HL-60 (cell line): ENCODE measurements around the gene DOC2A.

Experiments used
- POLR2AphosphoS5 ChIP-seq: IDR thresholded peaks from 2 replicates; pipeline ENCODE4 v1.6.1; 2012; ENCODE audit warnings: low read depth
- SPI1 ChIP-seq: IDR thresholded peaks from 2 replicates; pipeline ENCODE4 v1.6.1; 2012; ENCODE audit warnings: low read depth, mild to moderate bottlenecking, borderline replicate concordance
- TF ChIP-seq, protein P1 (sequence below): IDR thresholded peaks from 2 replicates; pipeline ENCODE4 v1.6.1; 2012; ENCODE audit warnings: low read depth; ENCODE audit not compliant: insufficient replicate concordance
- TF ChIP-seq, protein P2 (sequence below): IDR thresholded peaks from one replicate; pipeline ENCODE4 v1.5.1; 2011; ENCODE audit warnings: low read length, control low read depth, inconsistent platforms; ENCODE audit not compliant: insufficient read depth

DNA sequence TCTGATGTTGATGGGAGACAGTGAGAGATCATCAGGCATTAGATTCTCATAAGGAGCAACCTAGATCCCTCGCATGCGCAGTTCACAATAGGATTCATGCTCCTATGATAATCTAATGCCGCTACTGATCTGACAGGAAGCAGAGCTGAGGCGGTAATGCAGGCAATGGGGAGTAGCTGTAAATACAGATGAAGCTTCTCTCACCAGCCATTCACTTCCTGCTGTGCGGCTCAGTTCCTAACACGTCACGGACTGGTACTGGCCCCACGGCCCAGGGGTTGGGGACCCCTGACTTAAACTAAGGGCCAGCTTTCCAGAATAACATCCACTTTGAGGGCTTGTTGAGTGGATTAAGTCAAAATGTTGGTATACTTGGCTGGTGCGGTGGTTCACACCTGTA is 51.5 kb downstream of the DOC2A start:
- TF ChIP-seq, protein P1, sequence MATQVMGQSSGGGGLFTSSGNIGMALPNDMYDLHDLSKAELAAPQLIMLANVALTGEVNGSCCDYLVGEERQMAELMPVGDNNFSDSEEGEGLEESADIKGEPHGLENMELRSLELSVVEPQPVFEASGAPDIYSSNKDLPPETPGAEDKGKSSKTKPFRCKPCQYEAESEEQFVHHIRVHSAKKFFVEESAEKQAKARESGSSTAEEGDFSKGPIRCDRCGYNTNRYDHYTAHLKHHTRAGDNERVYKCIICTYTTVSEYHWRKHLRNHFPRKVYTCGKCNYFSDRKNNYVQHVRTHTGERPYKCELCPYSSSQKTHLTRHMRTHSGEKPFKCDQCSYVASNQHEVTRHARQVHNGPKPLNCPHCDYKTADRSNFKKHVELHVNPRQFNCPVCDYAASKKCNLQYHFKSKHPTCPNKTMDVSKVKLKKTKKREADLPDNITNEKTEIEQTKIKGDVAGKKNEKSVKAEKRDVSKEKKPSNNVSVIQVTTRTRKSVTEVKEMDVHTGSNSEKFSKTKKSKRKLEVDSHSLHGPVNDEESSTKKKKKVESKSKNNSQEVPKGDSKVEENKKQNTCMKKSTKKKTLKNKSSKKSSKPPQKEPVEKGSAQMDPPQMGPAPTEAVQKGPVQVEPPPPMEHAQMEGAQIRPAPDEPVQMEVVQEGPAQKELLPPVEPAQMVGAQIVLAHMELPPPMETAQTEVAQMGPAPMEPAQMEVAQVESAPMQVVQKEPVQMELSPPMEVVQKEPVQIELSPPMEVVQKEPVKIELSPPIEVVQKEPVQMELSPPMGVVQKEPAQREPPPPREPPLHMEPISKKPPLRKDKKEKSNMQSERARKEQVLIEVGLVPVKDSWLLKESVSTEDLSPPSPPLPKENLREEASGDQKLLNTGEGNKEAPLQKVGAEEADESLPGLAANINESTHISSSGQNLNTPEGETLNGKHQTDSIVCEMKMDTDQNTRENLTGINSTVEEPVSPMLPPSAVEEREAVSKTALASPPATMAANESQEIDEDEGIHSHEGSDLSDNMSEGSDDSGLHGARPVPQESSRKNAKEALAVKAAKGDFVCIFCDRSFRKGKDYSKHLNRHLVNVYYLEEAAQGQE = no peak
- TF ChIP-seq, protein P2, sequence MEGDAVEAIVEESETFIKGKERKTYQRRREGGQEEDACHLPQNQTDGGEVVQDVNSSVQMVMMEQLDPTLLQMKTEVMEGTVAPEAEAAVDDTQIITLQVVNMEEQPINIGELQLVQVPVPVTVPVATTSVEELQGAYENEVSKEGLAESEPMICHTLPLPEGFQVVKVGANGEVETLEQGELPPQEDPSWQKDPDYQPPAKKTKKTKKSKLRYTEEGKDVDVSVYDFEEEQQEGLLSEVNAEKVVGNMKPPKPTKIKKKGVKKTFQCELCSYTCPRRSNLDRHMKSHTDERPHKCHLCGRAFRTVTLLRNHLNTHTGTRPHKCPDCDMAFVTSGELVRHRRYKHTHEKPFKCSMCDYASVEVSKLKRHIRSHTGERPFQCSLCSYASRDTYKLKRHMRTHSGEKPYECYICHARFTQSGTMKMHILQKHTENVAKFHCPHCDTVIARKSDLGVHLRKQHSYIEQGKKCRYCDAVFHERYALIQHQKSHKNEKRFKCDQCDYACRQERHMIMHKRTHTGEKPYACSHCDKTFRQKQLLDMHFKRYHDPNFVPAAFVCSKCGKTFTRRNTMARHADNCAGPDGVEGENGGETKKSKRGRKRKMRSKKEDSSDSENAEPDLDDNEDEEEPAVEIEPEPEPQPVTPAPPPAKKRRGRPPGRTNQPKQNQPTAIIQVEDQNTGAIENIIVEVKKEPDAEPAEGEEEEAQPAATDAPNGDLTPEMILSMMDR = no peak
- TF ChIP-seq POLR2AphosphoS5 = no peak
- no peak for TF ChIP-seq SPI1
